Measurements from ENCODE around the gene CELF5.
"Not testable (repeated sequence)": the region's sequence is repeated elsewhere in the genome, so short reads cannot be mapped to it uniquely, and the experiment has no call there.

The CELF5 gene

DNA sequence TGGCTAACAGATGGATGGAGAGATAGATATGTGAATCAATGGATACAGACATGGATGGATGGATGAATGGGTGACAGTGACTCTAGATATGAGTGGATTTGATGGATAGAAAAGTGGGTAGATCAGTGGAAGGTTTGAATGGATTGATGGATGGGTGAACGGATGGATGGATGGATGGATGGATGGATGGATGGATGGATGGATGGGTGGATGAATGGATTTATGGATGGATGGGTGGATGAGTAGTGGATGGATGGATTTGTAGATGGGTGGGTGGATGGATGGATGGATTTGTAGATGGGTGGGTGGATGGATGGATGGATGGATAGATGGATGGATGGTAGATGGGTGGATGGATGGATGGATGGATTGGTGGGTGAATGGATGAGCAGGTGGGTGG is 6.8 kb downstream of the CELF5 start:
- Histone ChIP-seq H3K9me3 (no peaks in the 10 kb centered on the region), H3K4me1 (no peaks in the 10 kb centered on the region), H3K36me3 (no peaks in the 10 kb centered on the region), H3K4me3 (ENCODE audit: low read depth, low read length) (no peak overlapping the region), H3K27me3 (peaks cover 37% of the 10 kb centered on the region)
- TF ChIP-seq CTCF (IDR thresholded peaks at IDR 0.05; ENCODE audit: low read depth, low read length) = no peak
- no peak for DNase-seq

DNA sequence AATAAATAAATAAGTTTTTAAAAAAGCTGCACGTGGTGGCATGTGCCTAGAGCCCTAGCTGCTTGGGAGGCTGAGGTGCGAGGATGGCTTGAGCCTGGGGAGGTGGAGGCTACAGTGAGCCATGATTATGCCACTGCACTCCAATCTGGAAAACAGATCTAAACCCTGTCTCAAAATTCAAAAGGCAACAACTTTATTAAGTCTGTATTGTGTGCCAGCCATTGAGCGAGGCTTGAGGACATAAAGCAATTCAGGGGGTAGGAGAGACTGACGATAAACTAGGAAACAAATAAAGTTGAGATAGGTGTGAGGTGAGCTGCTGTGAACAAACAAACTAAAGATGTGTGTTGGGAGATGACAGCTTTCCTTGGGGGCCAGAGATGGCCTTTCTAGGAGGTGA is 8.7 kb downstream of the CELF5 start:
- no peak for TF ChIP-seq CTCF (IDR thresholded peaks at IDR 0.05; ENCODE audit: low read depth, low read length)
- H3K36me3 ChIP-seq = no peaks in the 10 kb centered on the region
- peaks cover 23% of the 10 kb centered on the region for H3K27me3 ChIP-seq
- H3K4me3 ChIP-seq (ENCODE audit: low read depth, low read length) = no peak overlapping the region
- no peaks in the 10 kb centered on the region for H3K9me3 ChIP-seq
- DNase-seq = no peak
- H3K4me1 ChIP-seq = no peaks in the 10 kb centered on the region

GRCh38 chr19:3233831-3234230 is 9.4 kb downstream of the CELF5 start:
- no peaks in the 10 kb centered on the region for H3K36me3 ChIP-seq
- no peak for DNase-seq
- H3K4me1 ChIP-seq = no peaks in the 10 kb centered on the region
- H3K4me3 ChIP-seq (ENCODE audit: low read depth, low read length) = no peak overlapping the region
- peaks cover 18% of the 10 kb centered on the region for H3K27me3 ChIP-seq
- H3K9me3 ChIP-seq = no peaks in the 10 kb centered on the region
- TF ChIP-seq CTCF (IDR thresholded peaks at IDR 0.05; ENCODE audit: low read depth, low read length) = no peak

GRCh38 chr19:3234800-3235199 is 10.3 kb downstream of the CELF5 start:
- Histone ChIP-seq H3K36me3 (no peaks in the 10 kb centered on the region), H3K27me3 (peaks cover 8% of the 10 kb centered on the region), H3K4me1 (no peaks in the 10 kb centered on the region), H3K9me3 (no peaks in the 10 kb centered on the region), H3K4me3 (ENCODE audit: low read depth, low read length) (no peak overlapping the region)
- peak; percentile 31 for DNase-seq
- TF ChIP-seq CTCF (IDR thresholded peaks at IDR 0.05; ENCODE audit: low read depth, low read length) = peak; percentile 36

- not testable (repeated sequence) for H3K36me3 ChIP-seq; H3K27me3 ChIP-seq; H3K4me1 ChIP-seq; DNase-seq; H3K9me3 ChIP-seq; H3K4me3 ChIP-seq (ENCODE audit: low read depth, low read length)
These were observed 11.1 kb downstream of the CELF5 start for GRCh38 chr19:3235604-3236003.

- no peaks in the 10 kb centered on the region for H3K27me3 ChIP-seq
- no peaks in the 10 kb centered on the region for H3K9me3 ChIP-seq
- H3K4me1 ChIP-seq = no peaks in the 10 kb centered on the region
- TF ChIP-seq CTCF (IDR thresholded peaks at IDR 0.05; ENCODE audit: low read depth, low read length) = no peak
- no peak overlapping the region for H3K4me3 ChIP-seq (ENCODE audit: low read depth, low read length)
- no peak for DNase-seq
- H3K36me3 ChIP-seq = no peaks in the 10 kb centered on the region
These were observed 11.8 kb downstream of the CELF5 start for GRCh38 chr19:3236272-3236671.

- Histone ChIP-seq H3K27me3 (no peaks in the 10 kb centered on the region), H3K9me3 (no peaks in the 10 kb centered on the region), H3K4me3 (ENCODE audit: low read depth, low read length) (no peak overlapping the region), H3K4me1 (no peaks in the 10 kb centered on the region), H3K36me3 (no peaks in the 10 kb centered on the region)
- DNase-seq = no peak
- TF ChIP-seq CTCF (IDR thresholded peaks at IDR 0.05; ENCODE audit: low read depth, low read length) = no peak
These were observed 13.7 kb downstream of the CELF5 start for GRCh38 chr19:3238066-3238561.

All from BE2C (cell line).